ENCODE measurements around the gene CLBA1.

- TF ChIP-seq POLR2AphosphoS5 (IDR thresholded peaks at IDR 0.05; ENCODE audit: borderline replicate concordance, low read depth, low read length) (no peak), EZH2 (IDR thresholded peaks at IDR 0.05) (no peak), FOXP2 (optimal IDR thresholded peaks at IDR 0.05; ENCODE audit: control extremely low read depth, extremely low read length, insufficient read depth) (no peak)
Measured at GRCh38 chr14:104953097-104953496, 32.5 kb upstream of the CLBA1 start.

Measured in SK-N-MC (cell line).